Astrocyte (in vitro differentiated cells and primary cell): ENCODE measurements around the gene NKAIN2.

Experiments
- CTCF ChIP-seq: IDR thresholded peaks from 2 replicates; pipeline ENCODE4 v1.5.1; 2011; ENCODE audit warnings: low read depth, mild to moderate bottlenecking, inconsistent platforms, low read length, moderate library complexity; ENCODE audit not compliant: insufficient read depth
- EZH2 ChIP-seq: IDR thresholded peaks from 2 replicates; pipeline ENCODE4 v1.6.1; 2012; ENCODE audit warnings: mild to moderate bottlenecking, low read length, inconsistent platforms; ENCODE audit not compliant: insufficient read depth

DNA sequence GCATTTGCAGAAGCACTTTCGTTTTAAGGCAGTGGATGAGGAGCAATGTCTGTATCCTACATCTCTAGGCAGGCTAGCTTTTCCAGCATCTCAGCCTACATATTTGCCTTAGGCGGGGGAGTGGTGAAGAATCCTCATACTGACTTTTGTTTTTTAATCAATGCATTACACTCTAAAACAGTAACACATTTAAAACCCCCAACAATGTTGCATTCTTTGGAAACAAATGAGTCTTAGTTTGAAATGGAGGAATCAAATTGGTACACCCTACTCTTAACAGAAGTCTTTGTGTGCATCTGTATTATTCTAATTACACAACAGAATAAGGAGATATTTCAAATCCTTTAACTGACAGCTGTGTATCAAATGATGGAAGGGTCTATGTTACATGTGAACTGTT lies 9.0 kb downstream of the NKAIN2 start:
- TF ChIP-seq CTCF (no peak), EZH2 (no peak)
